Liver (tissue), 9 donors: Measurements from ENCODE around the gene PHETA1. TPM values are rescaled to one million over a fixed set of nuclear protein-coding genes. Genes with fewer than 3 reads are reported as not detected.

Experiments
- DNase-seq: peaks from one replicate; pipeline ENCODE4 v3.0.0-alpha.2; 2017; ENCODE audit warnings: low spot score
- H3K27ac ChIP-seq, 2 donors: one replicate each; pipeline ENCODE4 v1.7.0; 2013; ENCODE audit warnings: inconsistent platforms in 2 of 2, low read length in 2 of 2, control low read depth in 1 of 2, low read depth in 1 of 2, mild to moderate bottlenecking in 1 of 2
- H3K27me3 ChIP-seq, 4 donors: one replicate each; pipeline versions ENCODE4 v1.6.1 to v1.7.0; 2013; ENCODE audit warnings: low read length in 3 of 4, inconsistent platforms in 1 of 4, mild to moderate bottlenecking in 1 of 4, moderate library complexity in 1 of 4; ENCODE audit not compliant: control insufficient read depth in 4 of 4, insufficient read depth in 4 of 4
- H3K36me3 ChIP-seq, 4 donors: one replicate each; pipeline versions ENCODE4 v1.6.1 to v1.7.0; 2013; ENCODE audit warnings: low read length in 3 of 4, mild to moderate bottlenecking in 3 of 4, low read depth in 1 of 4, moderate library complexity in 1 of 4; ENCODE audit not compliant: control insufficient read depth in 4 of 4, insufficient read depth in 3 of 4
- H3K4me1 ChIP-seq, 4 donors: one replicate each; pipeline versions ENCODE4 v1.6.1 to v1.7.0; 2013; ENCODE audit warnings: low read length in 3 of 4, mild to moderate bottlenecking in 3 of 4, moderate library complexity in 1 of 4; ENCODE audit not compliant: control insufficient read depth in 4 of 4, insufficient read depth in 4 of 4
- H3K4me3 ChIP-seq, 3 donors: one replicate each; pipeline versions ENCODE4 v1.6.1 to v1.7.0; 2013; ENCODE audit warnings: low read length in 3 of 3, control low read depth in 1 of 3, low read depth in 1 of 3, mild to moderate bottlenecking in 1 of 3
- H3K9ac ChIP-seq, 2 donors: one replicate each; pipeline ENCODE4 v1.7.0; 2013; ENCODE audit warnings: low read length in 2 of 2, mild to moderate bottlenecking in 2 of 2, moderate library complexity in 2 of 2, control low read depth in 1 of 2, low read depth in 1 of 2
- H3K9me3 ChIP-seq, 4 donors: one replicate each; pipeline versions ENCODE4 v1.6.1 to v1.7.0; 2013; ENCODE audit warnings: low read length in 3 of 4; ENCODE audit not compliant: control insufficient read depth in 4 of 4
- ATF3 ChIP-seq: IDR thresholded peaks from 2 replicates; pipeline ENCODE4 v1.6.1; 2016; ENCODE audit warnings: antibody characterized with exemption
- CTCF ChIP-seq: fragments of 150-350 bp; IDR thresholded peaks from 2 replicates; pipeline ENCODE4 v1.5.1; 2017; ENCODE audit warnings: improper control_type of control experiment, low read depth, low read length; ENCODE audit not compliant: missing input control
- EGR1 ChIP-seq, 2 donors: IDR thresholded peaks; 2 replicates each; pipeline ENCODE4 v1.6.1; 2016 to 2018; ENCODE audit warnings: antibody characterized with exemption in 2 of 2, low read depth in 2 of 2
- FOXA2 ChIP-seq: IDR thresholded peaks from 2 replicates; pipeline ENCODE4 v1.6.1; 2016; ENCODE audit warnings: antibody characterized with exemption
- GABPA ChIP-seq, 2 donors: IDR thresholded peaks in 1 of 2; conservative IDR thresholded peaks in 1 of 2; 2 replicates each; pipeline ENCODE4 v1.6.1; 2016; ENCODE audit warnings: antibody characterized with exemption in 2 of 2, mild to moderate bottlenecking in 1 of 2, moderate library complexity in 1 of 2
- HNF4A ChIP-seq, 2 donors: conservative IDR thresholded peaks; 2 replicates each; pipeline ENCODE4 v1.6.1; 2016; ENCODE audit warnings: antibody characterized with exemption in 2 of 2, mild to moderate bottlenecking in 2 of 2
- HNF4G ChIP-seq: IDR thresholded peaks from 2 replicates; pipeline ENCODE4 v1.6.1; 2016; ENCODE audit warnings: antibody characterized with exemption
- JUND ChIP-seq, 2 donors: IDR thresholded peaks; 2 replicates each; pipeline ENCODE4 v1.6.1; 2016; ENCODE audit warnings: antibody characterized with exemption in 2 of 2
- MAX ChIP-seq: IDR thresholded peaks from 2 replicates; pipeline ENCODE4 v1.6.1; 2016; ENCODE audit warnings: antibody characterized with exemption
- NR2F2 ChIP-seq: IDR thresholded peaks from 2 replicates; pipeline ENCODE4 v1.6.1; 2016; ENCODE audit warnings: antibody characterized with exemption
- RAD21 ChIP-seq, 2 donors: IDR thresholded peaks; 2 replicates each; pipeline ENCODE4 v1.6.1; 2016; ENCODE audit warnings: antibody characterized with exemption in 2 of 2, mild to moderate bottlenecking in 2 of 2
- REST ChIP-seq: IDR thresholded peaks from 2 replicates; pipeline ENCODE4 v1.6.1; 2016; ENCODE audit warnings: antibody characterized with exemption, mild to moderate bottlenecking
- RXRA ChIP-seq, 2 donors: IDR thresholded peaks; 2 replicates each; pipeline ENCODE4 v1.6.1; 2017 to 2018; ENCODE audit warnings: antibody characterized with exemption in 2 of 2, mild to moderate bottlenecking in 1 of 2
- SP1 ChIP-seq: IDR thresholded peaks from 2 replicates; pipeline ENCODE4 v1.6.1; 2018; ENCODE audit warnings: antibody characterized with exemption, mild to moderate bottlenecking
- TAF1 ChIP-seq: conservative IDR thresholded peaks from 2 replicates; pipeline ENCODE4 v1.6.1; 2016; ENCODE audit warnings: antibody characterized with exemption, mild to moderate bottlenecking
- YY1 ChIP-seq: IDR thresholded peaks from 2 replicates; pipeline ENCODE4 v1.6.1; 2016; ENCODE audit warnings: antibody characterized with exemption, mild to moderate bottlenecking
- ZBTB33 ChIP-seq: IDR thresholded peaks from 2 replicates; pipeline ENCODE4 v1.6.1; 2016; ENCODE audit warnings: antibody characterized with exemption
- WGBS: extraction: QIAGEN DNeasy Blood & Tissue Kit; methylation state at CpG from one replicate; pipeline ENCODE4 v1.1.7; 2013; 5-methylcytosine and 5-hydroxymethylcytosine counted together
- polyA plus RNA-seq, 2 donors: library from polyadenylated mRNA; stranded (reverse) in 1 of 2; unstranded in 1 of 2; fragments of 200-250 nt in 1 of 2; fragments of >200 nt in 1 of 2; fragmentation: Nextera tagmentation in 1 of 2; extraction: Ambion mirVana in 1 of 2; gene quantifications; one replicate each; pipeline versions ENCODE4 v1.2.1 to v1.2.3, GENCODE V29; 2013 to 2015
- total RNA-seq, 2 donors: library from RNA; depleted of rRNA; stranded (reverse); fragments of >200 nt; gene quantifications; one replicate each; pipeline ENCODE4 v1.2.3, GENCODE V29; 2014
- donor health status: healthy.
- donor health status: healthy.
- donor health status: healthy.
- donor health status: healthy.
- donor health status: healthy.

Gene PHETA1
- total and polyA plus RNA-seq, 4 donors, result 2.4 to 5.7 (median 3.9) TPM

GRCh38 chr12:111327474-111327873, 41.4 kb downstream of the PHETA1 start:
- Histone ChIP-seq H3K9ac (no peak overlapping the region), H3K36me3 (peaks cover 2 to 28% (median 7%) of the 10 kb centered on the region in 4 donors), H3K4me3 (no peak overlapping the region), H3K4me1 (no peaks in the 10 kb centered on the region), H3K9me3 (no peaks in the 10 kb centered on the region), H3K27me3 (no peaks in the 10 kb centered on the region), H3K27ac (no peak overlapping the region)
- DNase-seq, result no peak
- WGBS, result 90% methylated on average over 6 of the region's 6 CpGs
- TF ChIP-seq ATF3 (no peak), JUND (IDR thresholded peaks at IDR 0.05) (no peak), REST (no peak)

- Histone ChIP-seq H3K27ac (no peak overlapping the region), H3K9me3 (no peaks in the 10 kb centered on the region), H3K4me1 (no peaks in the 10 kb centered on the region), H3K9ac (no peak overlapping the region), H3K27me3 (no peaks in the 10 kb centered on the region), H3K36me3 (peaks cover 9 to 47% (median 21%) of the 10 kb centered on the region in 4 donors), H3K4me3 (no peak overlapping the region)
- WGBS, result 92% methylated on average over 25 of the region's 25 CpGs
- DNase-seq, result no peak
- TF ChIP-seq CTCF (no peak), REST (no peak), ATF3 (no peak), ZBTB33 (no peak), GABPA (IDR thresholded peaks at IDR 0.05 in 1 of 2, conservative IDR thresholded peaks at IDR 0.05 in 1 of 2) (no peak), EGR1 (IDR thresholded peaks at IDR 0.05; ENCODE audit: low read depth in 2 of 2) (no peak), YY1 (no peak), HNF4G (no peak), RAD21 (IDR thresholded peaks at IDR 0.05) (no peak), JUND (IDR thresholded peaks at IDR 0.05) (no peak), NR2F2 (no peak), TAF1 (no peak), FOXA2 (no peak), SP1 (no peak), MAX (no peak), HNF4A (conservative IDR thresholded peaks at IDR 0.05) (no peak), RXRA (IDR thresholded peaks at IDR 0.05) (no peak)
Measured at GRCh38 chr12:111322336-111323250, 46.3 kb downstream of the PHETA1 start.
